ENCODE data around the gene PAGR1.

Gene PAGR1

GRCh38 chr16:29837841-29838240 is 21.9 kb downstream of the PAGR1 start:
- no peak for DNase-seq (ENCODE audit: low read depth)

- no peak for DNase-seq (ENCODE audit: low read depth)
Measured at GRCh38 chr16:29839822-29840221, 23.9 kb downstream of the PAGR1 start.

- DNase-seq (ENCODE audit: low read depth) = no peak
Measured at GRCh38 chr16:29840240-29840639, 24.3 kb downstream of the PAGR1 start.

- no peak for DNase-seq (ENCODE audit: low read depth)
Measured at GRCh38 chr16:29841631-29842030, 25.7 kb downstream of the PAGR1 start.

GRCh38 chr16:29842732-29843346 is 26.9 kb downstream of the PAGR1 start:
- DNase-seq (ENCODE audit: low read depth) = no peak

- no peak for DNase-seq (ENCODE audit: low read depth)
Measured at GRCh38 chr16:29843931-29844330, 28.0 kb downstream of the PAGR1 start.

- no peak for DNase-seq (ENCODE audit: low read depth)
Measured at GRCh38 chr16:29844575-29845331, 28.8 kb downstream of the PAGR1 start.

GRCh38 chr16:29845656-29846055 is 29.7 kb downstream of the PAGR1 start:
- no peak for DNase-seq (ENCODE audit: low read depth)

- peak; percentile 73 for DNase-seq (ENCODE audit: low read depth)
Measured at GRCh38 chr16:29848420-29849297, 32.7 kb downstream of the PAGR1 start.

GRCh38 chr16:29849505-29849904 is 33.6 kb downstream of the PAGR1 start:
- DNase-seq (ENCODE audit: low read depth) = no peak

GRCh38 chr16:29850998-29851397 is 35.0 kb downstream of the PAGR1 start:
- DNase-seq (ENCODE audit: low read depth) = no peak

GRCh38 chr16:29852654-29853053 is 36.7 kb downstream of the PAGR1 start:
- no peak for DNase-seq (ENCODE audit: low read depth)

GRCh38 chr16:29854520-29855100 is 38.7 kb downstream of the PAGR1 start:
- no peak for DNase-seq (ENCODE audit: low read depth)

GRCh38 chr16:29857133-29857760 is 41.3 kb downstream of the PAGR1 start:
- DNase-seq (ENCODE audit: low read depth) = no peak

- DNase-seq (ENCODE audit: low read depth) = no peak
Measured at GRCh38 chr16:29858149-29858849, 42.3 kb downstream of the PAGR1 start.

GRCh38 chr16:29858974-29859373 is 43.0 kb downstream of the PAGR1 start:
- DNase-seq (ENCODE audit: low read depth) = no peak

- no peak for DNase-seq (ENCODE audit: low read depth)
Measured at GRCh38 chr16:29860218-29860617, 44.3 kb downstream of the PAGR1 start.

GRCh38 chr16:29862383-29862883 is 46.5 kb downstream of the PAGR1 start:
- DNase-seq (ENCODE audit: low read depth) = no peak

- peak; percentile 88 for DNase-seq (ENCODE audit: low read depth)
Measured at GRCh38 chr16:29862884-29863668, 47.1 kb downstream of the PAGR1 start, which contains the start of gene CDIPT. CDIPT (minus strand) TSS chr16:29863226; CDS start chr16:29862857, 369 bp downstream.

GRCh38 chr16:29863669-29863984 is 47.7 kb downstream of the PAGR1 start:
- DNase-seq (ENCODE audit: low read depth) = no peak
